Gastrocnemius medialis (tissue), 4 donors: ENCODE results near the gene PLEKHG4B. TPM values are rescaled to one million over a fixed set of nuclear protein-coding genes. Genes with fewer than 3 reads are reported as not detected.

Source experiments
- ATAC-seq, 2 donors: fragments of 150-250 bp; one replicate each; pipeline ENCODE4 v1.9.1; 2016
- DNase-seq, 2 donors: peaks; one replicate each; pipeline ENCODE4 v3.0.0-alpha.2; 2019
- H3K27ac ChIP-seq, 4 donors: fragments of 200-600 bp; sonication (generic); 1 replicate in 1 of 4; 2 replicates in 3 of 4; pipeline ENCODE4 v1.5.1; 2016 to 2018; ENCODE audit warnings: mild to moderate bottlenecking in 2 of 4, moderate library complexity in 1 of 4
- H3K27me3 ChIP-seq, 3 donors: fragments of 200-600 bp; sonication (generic) in 2 of 3; 1 replicate in 1 of 3; 2 replicates in 2 of 3; pipeline versions ENCODE4 v1.5.1 to v1.6.0; 2016 to 2019; ENCODE audit warnings: mild to moderate bottlenecking in 1 of 3, moderate library complexity in 1 of 3
- H3K36me3 ChIP-seq, 2 donors: fragments of 200-600 bp; sonication (generic) in 1 of 2; one replicate each; pipeline ENCODE4 v1.5.1; 2017 to 2018
- H3K4me1 ChIP-seq, 2 donors: fragments of 200-600 bp; sonication (generic) in 1 of 2; one replicate each; pipeline ENCODE4 v1.5.1; 2016 to 2017; ENCODE audit warnings: mild to moderate bottlenecking in 2 of 2
- H3K4me3 ChIP-seq, 4 donors: fragments of 200-600 bp; sonication (generic) in 3 of 4; 1 replicate in 1 of 4; 2 replicates in 3 of 4; pipeline ENCODE4 v1.5.1; 2016 to 2019; ENCODE audit warnings: mild to moderate bottlenecking in 2 of 4
- H3K9me3 ChIP-seq, 3 donors: fragments of 200-600 bp; sonication (generic) in 2 of 3; 1 replicate in 1 of 3; 2 replicates in 2 of 3; pipeline ENCODE4 v1.5.1; 2016 to 2019
- POLR2A ChIP-seq, 2 donors: fragments of 450-650 bp; IDR thresholded peaks; one replicate each; pipeline ENCODE4 v1.6.1; 2017; ENCODE audit warnings: antibody characterized with exemption in 2 of 2, mild to moderate bottlenecking in 2 of 2, moderate library complexity in 2 of 2
- in situ Hi-C, 4 donors: fragments of 200-750 bp; cut with MboI; loops; one replicate each; pipeline versions ENCODE4 v1.15.0 to v1.8.0; 2017; ENCODE audit warnings: low sequenced_read_pairs in 4 of 4
- intact Hi-C: fragments of 100-400 bp; cut with DNase I; formaldehyde crosslinking; loops from one replicate; pipeline ENCODE4 v1.15.1; 2023; ENCODE audit warnings: low total_unique reads
- total RNA-seq, 4 donors: library from RNA; depleted of rRNA; stranded (reverse); fragments of >200 nt; gene quantifications; one replicate each; pipeline versions ENCODE4 v1.1.0 to v1.2.3, GENCODE V29; 2016
- TF ChIP-seq, protein P1 (sequence below), 5 experiments: fragments of 450-650 bp in 3 of 5; fragments of 200-600 bp in 2 of 5; sonication (generic) in 2 of 5; IDR thresholded peaks in 4 of 5; conservative IDR thresholded peaks in 1 of 5; 1 replicate in 4 of 5; 2 replicates in 1 of 5; pipeline ENCODE4 v1.5.1; 2016 to 2019; ENCODE audit warnings: antibody characterized with exemption in 5 of 5, mild to moderate bottlenecking in 3 of 5, moderate library complexity in 3 of 5

The PLEKHG4B gene
- total RNA-seq, 4 donors from 2014 or later = not detected

DNA sequence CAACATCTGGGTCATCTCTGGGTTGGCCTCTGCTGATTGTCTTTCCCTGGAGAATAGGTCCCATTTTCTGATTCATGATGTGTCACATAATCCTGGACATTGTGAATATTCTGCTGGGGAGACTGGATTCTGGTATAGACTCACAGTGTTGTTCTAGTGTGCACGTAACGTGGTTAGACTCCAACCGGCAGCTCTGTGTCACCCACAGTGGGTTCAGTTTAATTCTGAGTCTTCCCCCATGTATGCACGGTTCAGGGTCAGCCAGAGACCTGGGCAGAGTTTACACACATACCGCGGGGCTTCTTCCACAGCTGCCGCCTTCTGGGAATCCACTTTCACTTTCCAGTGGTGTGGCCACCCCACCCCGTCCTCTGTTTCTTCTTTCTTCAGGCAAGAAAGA is 61.3 kb downstream of the PLEKHG4B start:
- H3K9me3 ChIP-seq = no peaks in the 10 kb centered on the region
- in situ Hi-C loops (no loop called here), intact Hi-C loops (no loop called here)
- no peaks in the 10 kb centered on the region for H3K4me1 ChIP-seq
- H3K36me3 ChIP-seq = no peaks in the 10 kb centered on the region
- peaks cover 0 to 3% (median 3%) of the 10 kb centered on the region in 3 donors for H3K27me3 ChIP-seq
- no peak for DNase-seq
- ATAC-seq = no peak
- no peak for TF ChIP-seq POLR2A (IDR thresholded peaks at IDR 0.05)
- TF ChIP-seq, protein P1, sequence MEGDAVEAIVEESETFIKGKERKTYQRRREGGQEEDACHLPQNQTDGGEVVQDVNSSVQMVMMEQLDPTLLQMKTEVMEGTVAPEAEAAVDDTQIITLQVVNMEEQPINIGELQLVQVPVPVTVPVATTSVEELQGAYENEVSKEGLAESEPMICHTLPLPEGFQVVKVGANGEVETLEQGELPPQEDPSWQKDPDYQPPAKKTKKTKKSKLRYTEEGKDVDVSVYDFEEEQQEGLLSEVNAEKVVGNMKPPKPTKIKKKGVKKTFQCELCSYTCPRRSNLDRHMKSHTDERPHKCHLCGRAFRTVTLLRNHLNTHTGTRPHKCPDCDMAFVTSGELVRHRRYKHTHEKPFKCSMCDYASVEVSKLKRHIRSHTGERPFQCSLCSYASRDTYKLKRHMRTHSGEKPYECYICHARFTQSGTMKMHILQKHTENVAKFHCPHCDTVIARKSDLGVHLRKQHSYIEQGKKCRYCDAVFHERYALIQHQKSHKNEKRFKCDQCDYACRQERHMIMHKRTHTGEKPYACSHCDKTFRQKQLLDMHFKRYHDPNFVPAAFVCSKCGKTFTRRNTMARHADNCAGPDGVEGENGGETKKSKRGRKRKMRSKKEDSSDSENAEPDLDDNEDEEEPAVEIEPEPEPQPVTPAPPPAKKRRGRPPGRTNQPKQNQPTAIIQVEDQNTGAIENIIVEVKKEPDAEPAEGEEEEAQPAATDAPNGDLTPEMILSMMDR (IDR thresholded peaks at IDR 0.05 in 4 of 5, conservative IDR thresholded peaks at IDR 0.05 in 1 of 5) = no peak
- no peak overlapping the region for H3K4me3 ChIP-seq
- no peak overlapping the region for H3K27ac ChIP-seq

DNA sequence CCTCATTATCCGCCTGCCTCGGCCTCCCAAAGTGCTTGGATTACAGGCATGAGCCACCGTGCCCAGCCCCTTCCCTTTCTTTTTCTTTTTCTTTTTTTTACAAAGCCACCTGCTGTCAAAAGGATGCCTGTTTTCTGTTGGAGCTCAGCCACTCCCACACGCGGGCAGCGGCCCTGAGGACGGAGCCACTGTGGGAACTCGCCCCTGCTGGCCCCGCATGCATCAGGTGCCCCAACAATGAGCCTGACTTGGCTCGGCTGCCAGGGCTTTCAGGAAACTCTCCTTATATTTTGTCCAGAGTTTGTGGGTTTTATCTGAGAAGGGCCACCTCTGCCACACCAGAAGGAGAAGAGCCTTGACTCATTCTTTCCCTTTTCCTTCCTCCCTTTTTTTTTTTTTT is 62.3 kb downstream of the PLEKHG4B start:
- DNase-seq (no peak), ATAC-seq (no peak)
- H3K4me1 ChIP-seq = no peaks in the 10 kb centered on the region
- H3K36me3 ChIP-seq = no peaks in the 10 kb centered on the region
- no peak overlapping the region for H3K4me3 ChIP-seq
- no peak overlapping the region for H3K27ac ChIP-seq
- intact Hi-C loops (no loop called here), in situ Hi-C loops (no loop called here)
- peaks cover 0 to 7% (median 7%) of the 10 kb centered on the region in 3 donors for H3K27me3 ChIP-seq
- H3K9me3 ChIP-seq = no peaks in the 10 kb centered on the region
- no peak for TF ChIP-seq POLR2A (IDR thresholded peaks at IDR 0.05)
- TF ChIP-seq, protein P1 (IDR thresholded peaks at IDR 0.05 in 4 of 5, conservative IDR thresholded peaks at IDR 0.05 in 1 of 5) = no peak

DNA sequence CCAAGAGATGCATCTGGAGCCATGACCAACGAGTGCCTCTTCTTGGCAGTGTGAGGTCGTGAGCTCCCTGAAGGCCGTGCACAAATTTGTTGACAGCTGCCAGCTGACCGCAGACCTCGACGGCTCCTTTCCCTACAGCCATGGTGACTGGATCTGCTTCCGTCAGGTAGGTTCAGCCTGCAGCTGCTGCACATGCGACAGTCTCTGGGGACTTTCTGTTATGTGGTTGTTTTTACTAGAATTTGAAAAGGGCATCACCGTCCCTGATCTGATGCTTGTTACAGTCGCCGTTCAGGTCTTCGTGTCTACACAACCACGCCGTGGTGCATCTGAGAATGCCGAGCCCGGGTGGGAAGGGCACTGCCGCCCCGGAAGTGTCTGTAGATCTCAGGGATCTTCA is 62.9 kb downstream of the PLEKHG4B start:
- Histone ChIP-seq H3K36me3 (no peaks in the 10 kb centered on the region), H3K27ac (no peak overlapping the region), H3K4me1 (no peaks in the 10 kb centered on the region), H3K4me3 (no peak overlapping the region), H3K9me3 (no peaks in the 10 kb centered on the region), H3K27me3 (peaks cover 0 to 10% (median 7%) of the 10 kb centered on the region in 3 donors)
- no peak for DNase-seq
- no peak for ATAC-seq
- no peak for TF ChIP-seq POLR2A (IDR thresholded peaks at IDR 0.05)
- TF ChIP-seq, protein P1 (IDR thresholded peaks at IDR 0.05 in 4 of 5, conservative IDR thresholded peaks at IDR 0.05 in 1 of 5) = no peak
- in situ Hi-C loops = no loop called here
- intact Hi-C loops = no loop called here

DNA sequence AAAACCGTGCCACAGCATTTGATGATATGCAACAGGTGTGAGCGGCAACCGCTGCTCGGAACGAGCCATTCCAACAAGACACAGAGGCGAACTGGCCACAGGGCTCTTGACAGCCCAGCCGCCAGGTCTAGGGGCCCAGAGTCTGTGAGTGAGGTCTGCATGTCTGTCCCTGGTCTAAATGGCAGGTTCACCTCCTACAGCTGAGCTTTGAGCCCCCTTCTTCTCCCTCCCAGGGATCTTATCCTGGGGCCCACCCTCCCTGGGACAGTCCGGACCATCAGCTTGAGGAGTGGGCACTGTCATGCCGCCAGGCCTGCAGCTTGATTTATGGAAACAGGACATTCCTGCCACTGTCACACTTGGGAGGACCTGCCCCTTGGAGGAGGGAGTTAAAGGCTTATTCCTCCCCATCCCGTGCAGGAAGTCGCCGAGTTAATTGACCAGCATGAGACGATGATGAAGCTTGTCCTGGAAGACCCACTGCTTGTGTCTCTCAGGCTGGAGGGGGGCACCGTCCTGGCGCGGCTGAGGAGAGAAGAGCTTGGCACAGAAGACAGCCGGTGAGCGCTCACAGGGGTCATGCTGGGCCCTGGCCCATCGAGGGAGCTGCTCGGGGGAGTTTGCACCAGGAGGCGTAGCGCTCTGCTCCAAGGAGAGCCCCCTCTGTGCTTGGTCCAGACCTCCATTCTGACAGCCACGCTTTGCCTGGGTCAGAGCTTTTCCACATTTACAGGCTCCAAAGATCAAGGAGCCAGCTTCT is 63.9 kb downstream of the PLEKHG4B start:
- intact Hi-C loops = no loop called here
- peaks cover 0 to 10% (median 7%) of the 10 kb centered on the region in 3 donors for H3K27me3 ChIP-seq
- H3K4me3 ChIP-seq = no peak overlapping the region
- no peaks in the 10 kb centered on the region for H3K36me3 ChIP-seq
- TF ChIP-seq POLR2A (IDR thresholded peaks at IDR 0.05) = no peak
- TF ChIP-seq, protein P1 (IDR thresholded peaks at IDR 0.05 in 4 of 5, conservative IDR thresholded peaks at IDR 0.05 in 1 of 5) = no peak
- H3K9me3 ChIP-seq = no peaks in the 10 kb centered on the region
- no peak overlapping the region for H3K27ac ChIP-seq
- in situ Hi-C loops = no loop called here
- DNase-seq (no peak), ATAC-seq (no peak)
- H3K4me1 ChIP-seq = no peaks in the 10 kb centered on the region
